K562 (cell line): ENCODE results near the gene PGM3. TPM values are rescaled to one million over a fixed set of nuclear protein-coding genes. Genes with fewer than 3 reads are reported as not detected.

Experiments
- ATAC-seq: fragments of 200-7000 bp; cut with Tn5 transposase; 3 replicates; pipeline ENCODE4 v1.9.1; 2020; ENCODE audit warnings: moderate library complexity
- BruUV-seq: library from RNA; stranded (reverse); fragments of 400-500 nt; replicated peaks from 2 replicates; lab custom pipeline; 2021; lab: Mats Ljungman, UMichigan
- CTCF ChIA-PET: fragments of 300-600 bp; formaldehyde crosslinking; extraction: SDS; loops from one replicate; lab custom pipeline; 2021; ENCODE audit warnings: low intra/inter-chr PET ratio; lab: Yijun Ruan, JAX
- POLR2A ChIA-PET: fragments of 300-600, 350-650 bp; sonication (Branson Sonifier 250); formaldehyde crosslinking; extraction: SDS; loops from one replicate; lab custom pipeline; 2021; ENCODE audit warnings: antibody characterized with exemption, inconsistent platforms; lab: Yijun Ruan, JAX
- DNase-seq, 4 experiments: peaks; one replicate each; pipeline versions ENCODE4 v3.0.0 to v3.0.0-alpha.2; 2011 to 2018; ENCODE audit warnings: low spot score in 3 of 4, mixed read lengths in 3 of 4; ENCODE audit errors: extremely low read depth in 1 of 4
- FAIRE-seq: peaks from 2 replicates; lab custom pipeline; 2011; peaks lifted over from hg19 to GRCh38; lab: Jason Lieb, UNC
- H2AFZ ChIP-seq: 2 replicates; pipeline ENCODE4 v1.6.0; 2011; ENCODE audit warnings: low read depth, low read length, control low read depth, inconsistent platforms
- H3K27ac ChIP-seq: fragments of 200-600 bp; 3 replicates; pipeline ENCODE4 v1.8.0; 2011; ENCODE audit warnings: low read depth, mild to moderate bottlenecking, control low read depth, inconsistent platforms, low read length, moderate library complexity, mixed read lengths; ENCODE audit errors: extremely low read depth
- H3K27me3 ChIP-seq, 2 experiments: fragments of 300-600 bp in 1 of 2; 2 replicates in 1 of 2; 3 replicates in 1 of 2; pipeline versions ENCODE4 v1.6.0 to v1.8.0; 2011; ENCODE audit warnings: inconsistent platforms in 2 of 2, low read length in 2 of 2, mild to moderate bottlenecking in 1 of 2, mixed read lengths in 1 of 2, moderate library complexity in 1 of 2; ENCODE audit not compliant: control insufficient read depth in 2 of 2, insufficient read depth in 2 of 2
- H3K36me3 ChIP-seq: fragments of 300-600 bp; 3 replicates; pipeline ENCODE4 v1.8.0; 2011; ENCODE audit warnings: mild to moderate bottlenecking, low read length, inconsistent platforms; ENCODE audit not compliant: control insufficient read depth, insufficient read depth
- H3K4me1 ChIP-seq, 2 experiments: fragments of 200-600 bp in 1 of 2; replicated peaks in 1 of 2; 2 replicates in 1 of 2; 3 replicates in 1 of 2; pipeline versions ENCODE4 v1.5.1 to v1.8.0; 2011; ENCODE audit warnings: inconsistent platforms in 2 of 2, low read length in 2 of 2, mild to moderate bottlenecking in 1 of 2, mixed read lengths in 1 of 2, moderate library complexity in 1 of 2; ENCODE audit not compliant: control insufficient read depth in 2 of 2, insufficient read depth in 2 of 2
- H3K4me2 ChIP-seq: 2 replicates; pipeline ENCODE4 v1.6.1; 2011; ENCODE audit warnings: low read length, control low read depth, inconsistent platforms, mixed read lengths; ENCODE audit not compliant: insufficient read depth
- H3K4me3 ChIP-seq: fragments of 200-600 bp; sonication (generic), shearing (Covaris generic); 2 replicates; pipeline ENCODE4 v1.5.1; 2016; ENCODE audit warnings: control low read depth, inconsistent platforms
- H3K79me2 ChIP-seq: fragments of 200-600 bp; 3 replicates; pipeline ENCODE4 v1.8.0; 2011; ENCODE audit warnings: low read length, inconsistent platforms; ENCODE audit not compliant: control insufficient read depth, insufficient read depth
- H3K9ac ChIP-seq, 2 experiments: 2 replicates each; pipeline versions ENCODE4 v1.6.0 to v1.6.1; 2011; ENCODE audit warnings: low read depth in 2 of 2, low read length in 2 of 2, control low read depth in 1 of 2, inconsistent platforms in 1 of 2, mild to moderate bottlenecking in 1 of 2, mixed read lengths in 1 of 2; ENCODE audit not compliant: insufficient read depth in 1 of 2
- H3K9me1 ChIP-seq: one replicate; pipeline ENCODE4 v1.6.0; 2011; ENCODE audit warnings: inconsistent platforms, mild to moderate bottlenecking, low read length, moderate library complexity; ENCODE audit not compliant: control insufficient read depth, insufficient read depth
- H3K9me3 ChIP-seq: replicated peaks from 2 replicates; pipeline ENCODE4 v1.5.1; 2011; ENCODE audit warnings: low read depth, low read length, inconsistent platforms; ENCODE audit not compliant: control insufficient read depth, insufficient read depth
- H4K20me1 ChIP-seq: replicated peaks from 2 replicates; pipeline ENCODE4 v1.6.1; 2011; ENCODE audit warnings: low read length, inconsistent platforms, mixed read lengths; ENCODE audit not compliant: control insufficient read depth, insufficient read depth
- CEBPG ChIP-seq, 3 experiments: fragments of 200-800 bp in 1 of 3; sonication (Bioruptor generic) in 1 of 3; sonication (generic) in 1 of 3; formaldehyde crosslinking in 1 of 3; IDR thresholded peaks in 2 of 3; conservative IDR thresholded peaks in 1 of 3; 2 replicates each; pipeline versions ENCODE4 v1.6.1 to v1.8.0; 2016 to 2022; ENCODE audit warnings: missing compliant biosample characterization in 2 of 3, missing genetic modification characterization in 2 of 3, mild to moderate bottlenecking in 1 of 3, missing genetic modification reagents in 1 of 3
- NFATC3 ChIP-seq: fragments of 450-650 bp; IDR thresholded peaks from 2 replicates; pipeline ENCODE4 v1.6.1; 2017; ENCODE audit warnings: mild to moderate bottlenecking
- SIRT6 ChIP-seq: IDR thresholded peaks from one replicate; pipeline ENCODE4 v1.6.1; 2012; ENCODE audit warnings: low read depth, mild to moderate bottlenecking, control low read depth, inconsistent platforms, low read length, moderate library complexity
- ZNF263 ChIP-seq: sonication (generic); formaldehyde crosslinking; IDR thresholded peaks from 2 replicates; pipeline ENCODE4 v1.8.0; 2022; ENCODE audit warnings: mild to moderate bottlenecking, missing genetic modification reagents, borderline replicate concordance
- in situ Hi-C: fragments of 300-500 bp; cut with MboI; formaldehyde crosslinking; loops from 4 replicates; pipeline ENCODE4 v1.15.0; 2018; ENCODE audit warnings: inconsistent platforms, mixed read lengths
- intact Hi-C: fragments of 100-400 bp; cut with micrococcal nuclease; formaldehyde crosslinking; loops from 2 replicates; pipeline ENCODE4 v1.14.2; 2022
- polyA plus RNA-seq, 8 experiments: library from polyadenylated mRNA; depleted of rRNA in 4 of 8; stranded (reverse) in 5 of 8; unstranded in 3 of 8; fragments of >200 nt; fragmentation: Nextera tagmentation in 2 of 8; fragmentation: Illumina TruSeq in 1 of 8; extraction: Ambion mirVana in 2 of 8; extraction: Trizol in 1 of 8; gene quantifications; 2 replicates each; pipeline versions ENCODE4 v1.2.1 to v1.2.3, GENCODE V29; 2011 to 2014; ENCODE audit warnings: inconsistent platforms in 1 of 8, missing spikeins in 1 of 8
- total RNA-seq, 7 experiments: library from RNA; depleted of rRNA in 6 of 7; stranded (reverse); fragments of >200 nt in 6 of 7; fragmentation: Illumina TruSeq in 2 of 7; extraction: Trizol in 2 of 7; gene quantifications; 2 replicates each; pipeline versions ENCODE4 v1.2.1 to v1.2.3, GENCODE V29; 2011 to 2021; ENCODE audit warnings: low replicate concordance in 1 of 7

The PGM3 gene
- total and polyA plus RNA-seq, 9 of the 15 experiments (the other 6 are each of a cell fraction or from before 2014, with no cell fraction given): 19.1 to 107 (median 50.5) TPM

DNA sequence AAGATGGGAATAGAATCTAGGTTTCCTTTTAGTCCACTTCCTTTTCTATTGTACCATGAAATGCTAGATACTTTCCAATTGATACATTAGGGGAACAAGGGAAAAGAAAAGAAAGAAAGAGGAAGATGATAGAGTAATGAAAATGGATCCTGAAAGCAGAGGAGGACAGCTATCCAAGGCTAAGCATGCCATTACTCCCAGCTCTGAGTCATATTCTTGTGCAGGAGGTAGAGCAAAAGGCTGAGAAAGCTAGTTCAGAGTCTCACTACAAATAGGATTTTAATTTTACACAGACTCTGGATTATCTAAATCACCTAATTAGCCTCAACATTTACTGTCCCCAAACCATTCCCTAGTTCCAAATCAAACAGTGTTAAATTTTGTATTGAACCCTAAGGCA, 23.7 kb upstream of the PGM3 start:
- Histone ChIP-seq H2AFZ (no peak overlapping the region), H3K4me3 (no peak overlapping the region), H3K9me3 (no peaks in the 10 kb centered on the region), H3K79me2 (no peaks in the 10 kb centered on the region), H3K4me1 (no peaks in the 10 kb centered on the region), H3K4me2 (no peak overlapping the region), H4K20me1 (no peaks in the 10 kb centered on the region), H3K27ac (no peak overlapping the region), H3K9me1 (no peaks in the 10 kb centered on the region), H3K27me3 (no peaks in the 10 kb centered on the region), H3K36me3 (no peaks in the 10 kb centered on the region), H3K9ac (no peak overlapping the region)
- POLR2A ChIA-PET: interaction anchor here (0.9 to 1.1 kb wide), 3 partner anchors 118 to 295 kb away, joined by 3 to 4 read pairs (median 3); partner anchors contain the start of genes PRSS35 and UBE3D
- no peak for TF ChIP-seq NFATC3
- no peak for TF ChIP-seq SIRT6
- no peak for TF ChIP-seq ZNF263 (CRISPR knock-in tag)
- TF ChIP-seq CEBPG (CRISPR knock-in tag; IDR thresholded peaks at IDR 0.05): no peak
- TF ChIP-seq CEBPG (tag; conservative IDR thresholded peaks at IDR 0.05 in 1 of 2, IDR thresholded peaks at IDR 0.05 in 1 of 2): no peak
- in situ Hi-C loops (no loop called here), intact Hi-C loops (loop anchor here (10.0 kb wide), 1 partner anchor 942 kb away; no protein-coding TSS in a partner anchor)
- FAIRE-seq (no peak), ATAC-seq (no peak), DNase-seq (no peak)
- BruUV-seq: no TSS peak
- CTCF ChIA-PET: no interaction called here
